Right lobe of liver (tissue), 4 donors: ENCODE data around the gene CAMKMT.

Source experiments
- CTCF ChIP-seq, 4 donors: fragments of 200-600 bp in 3 of 4; fragments of 450-650 bp in 1 of 4; IDR thresholded peaks; one replicate each; pipeline versions ENCODE4 v1.5.1 to v1.8.0; 2016 to 2022; ENCODE audit warnings: antibody characterized with exemption in 4 of 4, mild to moderate bottlenecking in 2 of 4
- POLR2A ChIP-seq: fragments of 450-650 bp; IDR thresholded peaks from one replicate; pipeline ENCODE4 v1.6.1; 2017; ENCODE audit warnings: antibody characterized with exemption, mild to moderate bottlenecking
- donor health status: DM: no; HTN: no; CAD: no.
- donor health status: DM: no; HTN: no; CAD: no.
- donor health status: DM: no; HTN: yes; CAD: no.

DNA sequence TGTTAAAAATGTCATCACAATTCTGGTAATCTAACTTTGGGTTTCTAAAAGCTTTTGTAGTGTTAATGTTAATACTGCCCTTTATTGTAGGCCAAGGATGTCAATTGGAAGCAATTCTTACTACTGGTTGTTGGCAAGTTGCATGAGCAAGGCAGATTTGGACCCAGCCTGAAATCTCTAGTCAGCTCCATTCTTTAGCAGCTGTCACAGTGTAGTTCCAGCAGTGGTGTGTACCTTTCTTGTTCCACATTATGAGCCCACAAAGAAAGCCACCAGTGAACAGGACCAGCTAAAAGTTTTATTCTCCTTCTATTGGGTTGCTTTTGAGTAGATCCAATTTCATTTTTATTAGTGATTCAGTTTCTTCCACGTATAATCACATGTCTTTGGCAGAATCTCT is 133.8 kb downstream of the CAMKMT start:
- TF ChIP-seq CTCF (IDR thresholded peaks at IDR 0.05) = no peak
- no peak for TF ChIP-seq POLR2A
